SK-N-SH (cell line): ENCODE data around the gene PRICKLE4. TPM values are rescaled to one million over a fixed set of nuclear protein-coding genes. Genes with fewer than 3 reads are reported as not detected.

Source experiments
- CTCF ChIA-PET: fragments of 300-600, 350-600 bp; formaldehyde crosslinking; extraction: SDS; loops from one replicate; lab custom pipeline; 2021; lab: Yijun Ruan, JAX
- POLR2A ChIA-PET: fragments of 350-600 bp; sonication (Branson Sonifier 250); formaldehyde crosslinking; extraction: SDS; loops from one replicate; lab custom pipeline; 2020; ENCODE audit warnings: antibody characterized with exemption, inconsistent platforms; lab: Yijun Ruan, JAX
- DNase-seq: peaks from one replicate; pipeline ENCODE4 v3.0.0; 2012
- H2AFZ ChIP-seq: fragments of 200-600 bp; sonication (generic); 2 replicates; pipeline ENCODE4 v1.8.1; 2016; ENCODE audit warnings: antibody characterized with exemption, mild to moderate bottlenecking, low read depth
- H3F3A ChIP-seq: fragments of 200-600 bp; sonication (generic); replicated peaks from 2 replicates; pipeline ENCODE3; 2016; ENCODE audit warnings: antibody characterized with exemption, mild to moderate bottlenecking; ENCODE audit not compliant: insufficient read depth
- H3K27ac ChIP-seq, 2 experiments: fragments of 200-500 bp in 1 of 2; fragments of 200-600 bp in 1 of 2; sonication (Bioruptor generic) in 1 of 2; sonication (generic), shearing (Covaris generic) in 1 of 2; 2 replicates each; pipeline versions ENCODE4 v1.5.1 to v1.6.1; 2014 to 2016; ENCODE audit warnings: low read depth in 2 of 2, inconsistent platforms in 1 of 2, low read length in 1 of 2, mild to moderate bottlenecking in 1 of 2, mixed read lengths in 1 of 2
- H3K27me3 ChIP-seq: fragments of 200-600 bp; sonication (generic), shearing (Covaris generic); 2 replicates; pipeline ENCODE4 v1.6.1; 2016; ENCODE audit warnings: mixed run types; ENCODE audit not compliant: insufficient read depth
- H3K36me3 ChIP-seq, 2 experiments: fragments of 200-500 bp in 1 of 2; fragments of 200-600 bp in 1 of 2; sonication (Bioruptor generic) in 1 of 2; sonication (generic) in 1 of 2; replicated peaks in 1 of 2; 2 replicates each; pipeline versions ENCODE3 to v1.5.1; 2014 to 2016; ENCODE audit warnings: low read length in 1 of 2, mild to moderate bottlenecking in 1 of 2; ENCODE audit not compliant: insufficient read depth in 2 of 2, control insufficient read depth in 1 of 2
- H3K4me1 ChIP-seq, 2 experiments: fragments of 200-500 bp in 1 of 2; fragments of 200-600 bp in 1 of 2; sonication (Bioruptor generic) in 1 of 2; sonication (generic), shearing (Covaris generic) in 1 of 2; 2 replicates each; pipeline versions ENCODE4 v1.5.1 to v1.6.1; 2014 to 2016; ENCODE audit warnings: low read depth in 1 of 2, low read length in 1 of 2, mixed run types in 1 of 2; ENCODE audit not compliant: insufficient read depth in 2 of 2, control insufficient read depth in 1 of 2
- H3K4me2 ChIP-seq: fragments of 200-600 bp; sonication (generic), shearing (Covaris generic); 2 replicates; pipeline ENCODE4 v1.6.1; 2017; ENCODE audit warnings: mixed run types
- H3K4me3 ChIP-seq, 2 experiments: fragments of 200-500 bp in 1 of 2; fragments of 200-600 bp in 1 of 2; sonication (Bioruptor generic) in 1 of 2; sonication (generic), shearing (Covaris generic) in 1 of 2; 2 replicates each; pipeline versions ENCODE4 v1.5.1 to v1.8.1; 2014 to 2016; ENCODE audit warnings: low read depth in 2 of 2, inconsistent platforms in 1 of 2, low read length in 1 of 2, mild to moderate bottlenecking in 1 of 2, mixed read lengths in 1 of 2, moderate library complexity in 1 of 2
- H3K79me2 ChIP-seq: fragments of 200-600 bp; sonication (generic); 2 replicates; pipeline ENCODE4 v1.8.1; 2017; ENCODE audit warnings: mild to moderate bottlenecking; ENCODE audit not compliant: insufficient read depth
- H3K9ac ChIP-seq: fragments of 200-600 bp; sonication (generic); 2 replicates; pipeline ENCODE4 v1.6.1; 2017; ENCODE audit warnings: mixed run types
- H3K9me2 ChIP-seq: fragments of 200-600 bp; sonication (generic); 2 replicates; pipeline ENCODE4 v1.6.1; 2017; ENCODE audit warnings: mixed run types
- H3K9me3 ChIP-seq: fragments of 200-600 bp; sonication (generic); 2 replicates; pipeline ENCODE4 v1.6.1; 2017; ENCODE audit warnings: mixed run types, mild to moderate bottlenecking, moderate library complexity
- H4K20me1 ChIP-seq: fragments of 200-600 bp; sonication (generic); 2 replicates; pipeline ENCODE4 v1.6.1; 2017; ENCODE audit warnings: mild to moderate bottlenecking, mixed run types; ENCODE audit not compliant: insufficient read depth
- EP300 ChIP-seq, 2 experiments: IDR thresholded peaks; 2 replicates each; pipeline versions ENCODE4 v1.4.0 to v1.6.1; 2012; ENCODE audit warnings: borderline replicate concordance in 1 of 2, low read depth in 1 of 2, low read length in 1 of 2
- EZH2phosphoT487 ChIP-seq: fragments of 200-600 bp; sonication (generic); IDR thresholded peaks from 2 replicates; pipeline ENCODE4 v1.6.1; 2017; ENCODE audit warnings: low read depth, mixed run types, mild to moderate bottlenecking, antibody characterized with exemption, moderate library complexity, borderline replicate concordance
- FOXM1 ChIP-seq: IDR thresholded peaks from 2 replicates; pipeline ENCODE4 v1.4.0; 2012; ENCODE audit warnings: low read depth, mild to moderate bottlenecking
- GABPA ChIP-seq: IDR thresholded peaks from 2 replicates; pipeline ENCODE4 v1.4.0; 2012; ENCODE audit warnings: low read depth, mild to moderate bottlenecking
- IRF3 ChIP-seq: fragments of 150-350 bp; IDR thresholded peaks from 2 replicates; pipeline ENCODE4 v1.6.1; 2016; ENCODE audit warnings: mild to moderate bottlenecking, low read depth, low read length
- RCOR1 ChIP-seq: fragments of 150-350 bp; IDR thresholded peaks from 2 replicates; pipeline ENCODE4 v1.6.1; 2017; ENCODE audit warnings: antibody characterized with exemption, low read length
- RFX5 ChIP-seq: IDR thresholded peaks from 2 replicates; pipeline ENCODE4 v1.6.1; 2012; ENCODE audit warnings: mild to moderate bottlenecking, improper control_type of control experiment, low read length
- SIN3A ChIP-seq: IDR thresholded peaks from 2 replicates; pipeline ENCODE4 v1.6.1; 2012; ENCODE audit warnings: low read depth, mild to moderate bottlenecking, low read length, moderate library complexity, borderline replicate concordance
- ZBTB33 ChIP-seq: IDR thresholded peaks from 2 replicates; pipeline ENCODE4 v1.4.0; 2012; ENCODE audit warnings: low read depth, borderline replicate concordance
- WGBS: methylation state at CpG from one replicate; pipeline ENCODE4 v1.1.6; 2017; ENCODE audit warnings: low lambda C conversion rate; 5-methylcytosine and 5-hydroxymethylcytosine counted together
- polyA plus RNA-seq, 3 experiments: library from polyadenylated mRNA; depleted of rRNA; stranded (reverse); fragments of >200 nt; gene quantifications; 2 replicates each; pipeline ENCODE4 v1.2.3, GENCODE V29; 2012

PRICKLE4 gene
- polyA plus RNA-seq, 1 of the 3 experiments (the other 2 are of a cell fraction) = 3.9 TPM

- H2AFZ ChIP-seq = no peak overlapping the region
- H3K27me3 ChIP-seq = no peaks in the 10 kb centered on the region
- no peak for TF ChIP-seq SIN3A
- no peak for TF ChIP-seq FOXM1
- TF ChIP-seq RFX5 = no peak
- no peak for TF ChIP-seq GABPA
- no peak for TF ChIP-seq ZBTB33
- TF ChIP-seq IRF3 = no peak
- TF ChIP-seq RCOR1 = no peak
- no peak for TF ChIP-seq EP300 (IDR thresholded peaks at IDR 0.05; ENCODE audit: borderline replicate concordance in 1 of 2, low read depth in 1 of 2, low read length in 1 of 2)
- no peaks in the 10 kb centered on the region for H3K36me3 ChIP-seq
- DNase-seq = no peak
- no peak overlapping the region for H3K27ac ChIP-seq
- no peaks in the 10 kb centered on the region for H3F3A ChIP-seq
- CTCF ChIA-PET = interaction anchor here (1.3 to 2.0 kb wide), 5 partner anchors 9 to 39 kb away, joined by 3 to 9 read pairs (median 5); partner anchors contain the start of genes TFEB and TOMM6
- 92% methylated on average over 6 of the region's 6 CpGs for WGBS
- no peak overlapping the region for H3K4me2 ChIP-seq
- H3K79me2 ChIP-seq = no peaks in the 10 kb centered on the region
- H4K20me1 ChIP-seq = no peaks in the 10 kb centered on the region
- POLR2A ChIA-PET = interaction anchor here (0.9 kb wide), 1 partner anchor 11 kb away, joined by 3 read pairs; no protein-coding TSS in a partner anchor
- H3K9me3 ChIP-seq = no peaks in the 10 kb centered on the region
- H3K9me2 ChIP-seq = no peaks in the 10 kb centered on the region
- H3K4me1 ChIP-seq = peaks cover 0 to 5% of the 10 kb centered on the region in 2 experiments; a peak in 1 of 4 replicates
- H3K9ac ChIP-seq = no peak overlapping the region
- no peak overlapping the region for H3K4me3 ChIP-seq
These were observed 32.5 kb upstream of the PRICKLE4 start for GRCh38 chr6:41748102-41748477.

- Histone ChIP-seq H3K9me3 (no peaks in the 10 kb centered on the region), H3K36me3 (no peaks in the 10 kb centered on the region), H2AFZ (no peak overlapping the region), H3K4me2 (no peak overlapping the region), H3K79me2 (no peaks in the 10 kb centered on the region), H4K20me1 (no peaks in the 10 kb centered on the region), H3K9ac (no peak overlapping the region), H3K4me3 (no peak overlapping the region), H3K4me1 (peaks cover 0 to 5% of the 10 kb centered on the region in 2 experiments; a peak in 1 of 4 replicates), H3F3A (no peaks in the 10 kb centered on the region), H3K27me3 (no peaks in the 10 kb centered on the region), H3K9me2 (no peaks in the 10 kb centered on the region), H3K27ac (no peak overlapping the region)
- CTCF ChIA-PET = interaction anchor here (1.3 to 2.0 kb wide), 5 partner anchors 9 to 39 kb away, joined by 3 to 9 read pairs (median 5); partner anchors contain the start of genes TFEB and TOMM6
- TF ChIP-seq RCOR1 = no peak
- no peak for TF ChIP-seq EZH2phosphoT487
- 71% methylated on average over 3 of the region's 3 CpGs for WGBS
- DNase-seq = no peak
- POLR2A ChIA-PET = interaction anchor here (0.9 kb wide), 1 partner anchor 10 kb away, joined by 3 read pairs; no protein-coding TSS in a partner anchor
These were observed 32.0 kb upstream of the PRICKLE4 start for GRCh38 chr6:41748542-41748941.
